Endodermal cell (in vitro differentiated cells): ENCODE results near the gene CEP164. TPM values are rescaled to one million over a fixed set of nuclear protein-coding genes. Genes with fewer than 3 reads are reported as not detected.

ENCODE experiments used
- DNase-seq: peaks from one replicate; pipeline ENCODE4 v3.0.0-alpha.2; 2017
- H3K27ac ChIP-seq: 2 replicates; pipeline ENCODE4 v1.5.1; 2013; ENCODE audit warnings: mild to moderate bottlenecking, low read depth, low read length, moderate library complexity
- H3K27me3 ChIP-seq: 2 replicates; pipeline ENCODE4 v1.6.1; 2013; ENCODE audit warnings: mild to moderate bottlenecking, low read length, moderate library complexity; ENCODE audit not compliant: insufficient read depth, control insufficient read depth, poor library complexity, severe bottlenecking
- H3K36me3 ChIP-seq: 2 replicates; pipeline ENCODE4 v1.7.0; 2013; ENCODE audit warnings: mild to moderate bottlenecking, low read length, moderate library complexity; ENCODE audit not compliant: control insufficient read depth, insufficient read depth
- H3K4me1 ChIP-seq: one replicate; pipeline ENCODE4 v1.7.0; 2013; ENCODE audit warnings: low read length; ENCODE audit not compliant: control insufficient read depth, insufficient read depth
- H3K4me3 ChIP-seq: 2 replicates; pipeline ENCODE4 v1.5.1; 2013; ENCODE audit warnings: mild to moderate bottlenecking, low read length, moderate library complexity
- H3K9ac ChIP-seq: 2 replicates; pipeline ENCODE4 v1.6.1; 2013; ENCODE audit warnings: mild to moderate bottlenecking, low read length, moderate library complexity; ENCODE audit not compliant: poor library complexity, severe bottlenecking; ENCODE audit errors: extremely low read depth
- H3K9me3 ChIP-seq: 2 replicates; pipeline ENCODE4 v1.6.1; 2013; ENCODE audit warnings: mild to moderate bottlenecking, low read length, moderate library complexity; ENCODE audit not compliant: control insufficient read depth
- H3K27ac Mint-ChIP-seq: 2 replicates; pipeline ENCODE4 v1.8.0; 2020; ENCODE audit warnings: mixed read lengths
- H3K27me3 Mint-ChIP-seq: 2 replicates; pipeline ENCODE4 v1.8.0; 2021; ENCODE audit warnings: mild to moderate bottlenecking, mixed read lengths; ENCODE audit not compliant: insufficient read depth
- H3K36me3 Mint-ChIP-seq: 2 replicates; pipeline ENCODE4 v1.8.0; 2020; ENCODE audit warnings: low read depth, mixed read lengths
- H3K4me1 Mint-ChIP-seq: 2 replicates; pipeline ENCODE4 v1.8.0; 2020; ENCODE audit warnings: mixed read lengths
- H3K4me3 Mint-ChIP-seq: 2 replicates; pipeline ENCODE4 v1.8.0; 2020; ENCODE audit warnings: mild to moderate bottlenecking, moderate library complexity, mixed read lengths
- H3K9me3 Mint-ChIP-seq: 2 replicates; pipeline ENCODE4 v1.8.0; 2020; ENCODE audit warnings: mild to moderate bottlenecking, mixed read lengths
- WGBS, 2 experiments: methylation state at CpG; one replicate each; pipeline versions ENCODE4 v1.1.5 to v1.1.7; 2013; ENCODE audit warnings: missing lambda C conversion rate in 2 of 2, mixed read lengths in 1 of 2; ENCODE audit not compliant: insufficient coverage in 1 of 2, insufficient read length in 1 of 2; 5-methylcytosine and 5-hydroxymethylcytosine counted together
- total RNA-seq, 2 donors: library from RNA; stranded (reverse); fragmentation: NEBNext Ultra II Directional in 1 of 2; extraction: Animal tissue kit (Norgen Biotek cat#: 25700) in 1 of 2; gene quantifications; 2 replicates in 1 of 2; 3 replicates in 1 of 2; pipeline ENCODE4 v1.2.1, GENCODE V29; 2021
- TF ChIP-seq, protein P1 (sequence below): fragments of 200-600 bp; sonication (generic); conservative IDR thresholded peaks from 2 replicates; pipeline ENCODE4 v1.5.0; 2021; ENCODE audit warnings: antibody characterized with exemption, mild to moderate bottlenecking

CEP164 gene
- total RNA-seq, 2 donors from 2014 or later, result 32.7 to 33.6 TPM

DNA sequence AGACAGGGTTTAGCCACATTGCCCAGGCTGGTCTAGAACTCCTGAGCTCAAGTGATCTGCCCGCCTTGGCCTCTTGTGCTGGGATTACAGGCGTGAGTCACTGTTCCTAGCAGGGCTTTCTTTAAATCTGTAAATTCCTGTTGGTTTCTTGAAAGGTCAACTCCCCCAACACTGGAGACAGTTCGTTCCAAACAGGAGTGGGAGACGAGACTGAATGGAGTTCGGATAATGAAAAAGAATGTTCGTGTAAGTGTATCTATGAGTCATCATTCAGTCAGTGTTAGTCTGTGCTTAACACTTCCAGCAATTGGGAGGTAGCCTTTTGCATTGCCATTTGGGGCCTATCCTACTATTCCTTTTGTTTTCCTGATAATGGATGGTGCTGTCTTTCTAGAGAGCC is 46.5 kb upstream of the CEP164 start:
- peaks cover 57% of the 10 kb centered on the region for H3K36me3 Mint-ChIP-seq
- no peaks in the 10 kb centered on the region for H3K4me1 ChIP-seq

DNA sequence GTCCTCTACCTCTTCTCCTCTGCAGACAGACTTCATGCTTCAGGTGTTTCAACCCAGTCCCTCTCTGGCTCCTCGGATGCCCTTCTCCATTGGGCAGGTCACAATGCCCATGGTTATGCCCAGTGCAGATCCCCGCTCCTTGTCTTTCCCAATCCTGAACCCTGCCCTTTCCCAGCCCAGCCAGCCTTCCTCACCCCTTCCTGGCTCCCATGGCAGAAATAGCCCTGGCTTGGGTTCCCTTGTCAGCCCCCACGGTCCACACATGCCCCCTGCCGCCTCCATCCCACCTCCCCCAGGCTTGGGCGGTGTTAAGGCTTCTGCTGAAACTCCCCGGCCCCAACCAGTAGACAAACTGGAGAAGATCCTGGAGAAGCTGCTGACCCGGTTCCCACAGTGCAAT is 45.8 kb upstream of the CEP164 start:
- Mint-ChIP-seq H3K4me3 (no peak overlapping the region), H3K36me3 (peaks cover 61% of the 10 kb centered on the region), H3K4me1 (peaks cover 19% of the 10 kb centered on the region), H3K27me3 (no peaks in the 10 kb centered on the region), H3K27ac (no peak overlapping the region), H3K9me3 (no peaks in the 10 kb centered on the region)
- Histone ChIP-seq H3K36me3 (peaks cover 58% of the 10 kb centered on the region), H3K27me3 (no peaks in the 10 kb centered on the region), H3K4me1 (no peaks in the 10 kb centered on the region), H3K9me3 (no peaks in the 10 kb centered on the region), H3K27ac (no peak overlapping the region), H3K9ac (no peak overlapping the region), H3K4me3 (no peak overlapping the region)
- TF ChIP-seq, protein P1, sequence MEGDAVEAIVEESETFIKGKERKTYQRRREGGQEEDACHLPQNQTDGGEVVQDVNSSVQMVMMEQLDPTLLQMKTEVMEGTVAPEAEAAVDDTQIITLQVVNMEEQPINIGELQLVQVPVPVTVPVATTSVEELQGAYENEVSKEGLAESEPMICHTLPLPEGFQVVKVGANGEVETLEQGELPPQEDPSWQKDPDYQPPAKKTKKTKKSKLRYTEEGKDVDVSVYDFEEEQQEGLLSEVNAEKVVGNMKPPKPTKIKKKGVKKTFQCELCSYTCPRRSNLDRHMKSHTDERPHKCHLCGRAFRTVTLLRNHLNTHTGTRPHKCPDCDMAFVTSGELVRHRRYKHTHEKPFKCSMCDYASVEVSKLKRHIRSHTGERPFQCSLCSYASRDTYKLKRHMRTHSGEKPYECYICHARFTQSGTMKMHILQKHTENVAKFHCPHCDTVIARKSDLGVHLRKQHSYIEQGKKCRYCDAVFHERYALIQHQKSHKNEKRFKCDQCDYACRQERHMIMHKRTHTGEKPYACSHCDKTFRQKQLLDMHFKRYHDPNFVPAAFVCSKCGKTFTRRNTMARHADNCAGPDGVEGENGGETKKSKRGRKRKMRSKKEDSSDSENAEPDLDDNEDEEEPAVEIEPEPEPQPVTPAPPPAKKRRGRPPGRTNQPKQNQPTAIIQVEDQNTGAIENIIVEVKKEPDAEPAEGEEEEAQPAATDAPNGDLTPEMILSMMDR, result no peak
- peak; percentile 20 for DNase-seq
- 94 to 100% methylated on average over 2 to 7 of the region's 7 CpGs for WGBS, 2 experiments

More for the DNA sequence above, 46.5 kb upstream of the CEP164 start:
- H3K4me1 Mint-ChIP-seq, result peaks cover 14% of the 10 kb centered on the region
- no peak overlapping the region for H3K9ac ChIP-seq
- H3K4me3 ChIP-seq, result no peak overlapping the region
- H3K27ac ChIP-seq, result no peak overlapping the region
- peaks cover 56% of the 10 kb centered on the region for H3K36me3 ChIP-seq
- DNase-seq, result peak; percentile 35
- H3K4me3 Mint-ChIP-seq, result no peak overlapping the region
- H3K27me3 Mint-ChIP-seq, result no peaks in the 10 kb centered on the region
- H3K27me3 ChIP-seq, result no peaks in the 10 kb centered on the region
- WGBS, 2 experiments, result 92 to 96% methylated on average over 3 to 6 of the region's 6 CpGs
- peak overlapping the region; percentile 21 for H3K27ac Mint-ChIP-seq
- TF ChIP-seq, protein P1, result no peak
- no peaks in the 10 kb centered on the region for H3K9me3 ChIP-seq
- H3K9me3 Mint-ChIP-seq, result no peaks in the 10 kb centered on the region

DNA sequence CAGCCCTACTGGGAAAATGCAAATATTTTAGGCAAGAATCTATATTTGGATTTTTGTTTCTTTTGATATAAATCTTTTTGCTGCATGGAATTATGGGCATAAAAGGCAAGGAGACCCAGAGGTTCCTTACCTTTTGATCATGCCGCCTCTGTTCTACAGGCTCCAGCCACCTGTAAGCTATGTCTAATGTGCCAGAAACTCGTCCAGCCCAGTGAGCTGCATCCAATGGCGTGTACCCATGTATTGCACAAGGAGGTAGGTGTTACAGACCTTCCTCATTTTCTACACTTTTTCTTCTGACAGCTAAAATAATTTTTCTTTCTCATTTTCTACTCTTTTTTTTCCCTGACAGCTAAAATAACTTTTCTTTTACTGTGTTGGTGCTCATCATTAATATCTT is 44.7 kb upstream of the CEP164 start:
- no peak overlapping the region for H3K27ac Mint-ChIP-seq
- H3K36me3 Mint-ChIP-seq, result peaks cover 62% of the 10 kb centered on the region
- H3K9me3 ChIP-seq, result no peaks in the 10 kb centered on the region
- H3K9me3 Mint-ChIP-seq, result no peaks in the 10 kb centered on the region
- H3K9ac ChIP-seq, result no peak overlapping the region
- no peak overlapping the region for H3K4me3 Mint-ChIP-seq
- no peaks in the 10 kb centered on the region for H3K27me3 Mint-ChIP-seq
- peaks cover 67% of the 10 kb centered on the region for H3K36me3 ChIP-seq
- peaks cover 19% of the 10 kb centered on the region for H3K4me1 Mint-ChIP-seq
- H3K4me1 ChIP-seq, result no peaks in the 10 kb centered on the region
- peak; percentile 7 for DNase-seq
- WGBS, 2 experiments, result 88 to 94% methylated on average over 3 of the region's 3 CpGs
- H3K4me3 ChIP-seq, result no peak overlapping the region
- H3K27me3 ChIP-seq, result no peaks in the 10 kb centered on the region
- no peak overlapping the region for H3K27ac ChIP-seq
- TF ChIP-seq, protein P1, result no peak
